Liver (tissue), 9 donors: Measurements from ENCODE around the gene DOCK2. TPM values are rescaled to one million over a fixed set of nuclear protein-coding genes. Genes with fewer than 3 reads are reported as not detected.

Experiments
- DNase-seq: peaks from one replicate; pipeline ENCODE4 v3.0.0-alpha.2; 2017; ENCODE audit warnings: low spot score
- H3K27ac ChIP-seq, 2 donors: one replicate each; pipeline ENCODE4 v1.7.0; 2013; ENCODE audit warnings: inconsistent platforms in 2 of 2, low read length in 2 of 2, control low read depth in 1 of 2, low read depth in 1 of 2, mild to moderate bottlenecking in 1 of 2
- H3K27me3 ChIP-seq, 4 donors: one replicate each; pipeline versions ENCODE4 v1.6.1 to v1.7.0; 2013; ENCODE audit warnings: low read length in 3 of 4, inconsistent platforms in 1 of 4, mild to moderate bottlenecking in 1 of 4, moderate library complexity in 1 of 4; ENCODE audit not compliant: control insufficient read depth in 4 of 4, insufficient read depth in 4 of 4
- H3K36me3 ChIP-seq, 4 donors: one replicate each; pipeline versions ENCODE4 v1.6.1 to v1.7.0; 2013; ENCODE audit warnings: low read length in 3 of 4, mild to moderate bottlenecking in 3 of 4, low read depth in 1 of 4, moderate library complexity in 1 of 4; ENCODE audit not compliant: control insufficient read depth in 4 of 4, insufficient read depth in 3 of 4
- H3K4me1 ChIP-seq, 4 donors: one replicate each; pipeline versions ENCODE4 v1.6.1 to v1.7.0; 2013; ENCODE audit warnings: low read length in 3 of 4, mild to moderate bottlenecking in 3 of 4, moderate library complexity in 1 of 4; ENCODE audit not compliant: control insufficient read depth in 4 of 4, insufficient read depth in 4 of 4
- H3K4me3 ChIP-seq, 3 donors: one replicate each; pipeline versions ENCODE4 v1.6.1 to v1.7.0; 2013; ENCODE audit warnings: low read length in 3 of 3, control low read depth in 1 of 3, low read depth in 1 of 3, mild to moderate bottlenecking in 1 of 3
- H3K9ac ChIP-seq, 2 donors: one replicate each; pipeline ENCODE4 v1.7.0; 2013; ENCODE audit warnings: low read length in 2 of 2, mild to moderate bottlenecking in 2 of 2, moderate library complexity in 2 of 2, control low read depth in 1 of 2, low read depth in 1 of 2
- H3K9me3 ChIP-seq, 4 donors: one replicate each; pipeline versions ENCODE4 v1.6.1 to v1.7.0; 2013; ENCODE audit warnings: low read length in 3 of 4; ENCODE audit not compliant: control insufficient read depth in 4 of 4
- EGR1 ChIP-seq, 2 donors: IDR thresholded peaks; 2 replicates each; pipeline ENCODE4 v1.6.1; 2016 to 2018; ENCODE audit warnings: antibody characterized with exemption in 2 of 2, low read depth in 2 of 2
- FOXA1 ChIP-seq: IDR thresholded peaks from 2 replicates; pipeline ENCODE4 v1.6.1; 2016; ENCODE audit warnings: antibody characterized with exemption
- GABPA ChIP-seq, 2 donors: IDR thresholded peaks in 1 of 2; conservative IDR thresholded peaks in 1 of 2; 2 replicates each; pipeline ENCODE4 v1.6.1; 2016; ENCODE audit warnings: antibody characterized with exemption in 2 of 2, mild to moderate bottlenecking in 1 of 2, moderate library complexity in 1 of 2
- HNF4A ChIP-seq, 2 donors: conservative IDR thresholded peaks; 2 replicates each; pipeline ENCODE4 v1.6.1; 2016; ENCODE audit warnings: antibody characterized with exemption in 2 of 2, mild to moderate bottlenecking in 2 of 2
- HNF4G ChIP-seq: IDR thresholded peaks from 2 replicates; pipeline ENCODE4 v1.6.1; 2016; ENCODE audit warnings: antibody characterized with exemption
- JUND ChIP-seq, 2 donors: IDR thresholded peaks; 2 replicates each; pipeline ENCODE4 v1.6.1; 2016; ENCODE audit warnings: antibody characterized with exemption in 2 of 2
- NR2F2 ChIP-seq: IDR thresholded peaks from 2 replicates; pipeline ENCODE4 v1.6.1; 2016; ENCODE audit warnings: antibody characterized with exemption
- RAD21 ChIP-seq, 2 donors: IDR thresholded peaks; 2 replicates each; pipeline ENCODE4 v1.6.1; 2016; ENCODE audit warnings: antibody characterized with exemption in 2 of 2, mild to moderate bottlenecking in 2 of 2
- RXRA ChIP-seq, 2 donors: IDR thresholded peaks; 2 replicates each; pipeline ENCODE4 v1.6.1; 2017 to 2018; ENCODE audit warnings: antibody characterized with exemption in 2 of 2, mild to moderate bottlenecking in 1 of 2
- TAF1 ChIP-seq: conservative IDR thresholded peaks from 2 replicates; pipeline ENCODE4 v1.6.1; 2016; ENCODE audit warnings: antibody characterized with exemption, mild to moderate bottlenecking
- YY1 ChIP-seq: IDR thresholded peaks from 2 replicates; pipeline ENCODE4 v1.6.1; 2016; ENCODE audit warnings: antibody characterized with exemption, mild to moderate bottlenecking
- WGBS: extraction: QIAGEN DNeasy Blood & Tissue Kit; methylation state at CpG from one replicate; pipeline ENCODE4 v1.1.7; 2013; 5-methylcytosine and 5-hydroxymethylcytosine counted together
- polyA plus RNA-seq, 2 donors: library from polyadenylated mRNA; stranded (reverse) in 1 of 2; unstranded in 1 of 2; fragments of 200-250 nt in 1 of 2; fragments of >200 nt in 1 of 2; fragmentation: Nextera tagmentation in 1 of 2; extraction: Ambion mirVana in 1 of 2; gene quantifications; one replicate each; pipeline versions ENCODE4 v1.2.1 to v1.2.3, GENCODE V29; 2013 to 2015
- total RNA-seq, 2 donors: library from RNA; depleted of rRNA; stranded (reverse); fragments of >200 nt; gene quantifications; one replicate each; pipeline ENCODE4 v1.2.3, GENCODE V29; 2014
- TF ChIP-seq, protein P1 (sequence below): IDR thresholded peaks from 2 replicates; pipeline ENCODE4 v1.6.1; 2016; ENCODE audit warnings: antibody characterized with exemption
- TF ChIP-seq, protein P2 (sequence below): IDR thresholded peaks from 2 replicates; pipeline ENCODE4 v1.6.1; 2016; ENCODE audit warnings: antibody characterized with exemption
- TF ChIP-seq, protein P3 (sequence below): IDR thresholded peaks from 2 replicates; pipeline ENCODE4 v1.6.1; 2016; ENCODE audit warnings: antibody characterized with exemption
- TF ChIP-seq, protein P4 (sequence below): fragments of 150-350 bp; IDR thresholded peaks from 2 replicates; pipeline ENCODE4 v1.5.1; 2017; ENCODE audit warnings: improper control_type of control experiment, low read depth, low read length; ENCODE audit not compliant: missing input control
- donor health status: healthy.
- donor health status: healthy.
- donor health status: healthy.
- donor health status: healthy.
- donor health status: healthy.

The DOCK2 gene
- total and polyA plus RNA-seq, 4 donors = 2.3 to 26.6 (median 8.2) TPM

DNA sequence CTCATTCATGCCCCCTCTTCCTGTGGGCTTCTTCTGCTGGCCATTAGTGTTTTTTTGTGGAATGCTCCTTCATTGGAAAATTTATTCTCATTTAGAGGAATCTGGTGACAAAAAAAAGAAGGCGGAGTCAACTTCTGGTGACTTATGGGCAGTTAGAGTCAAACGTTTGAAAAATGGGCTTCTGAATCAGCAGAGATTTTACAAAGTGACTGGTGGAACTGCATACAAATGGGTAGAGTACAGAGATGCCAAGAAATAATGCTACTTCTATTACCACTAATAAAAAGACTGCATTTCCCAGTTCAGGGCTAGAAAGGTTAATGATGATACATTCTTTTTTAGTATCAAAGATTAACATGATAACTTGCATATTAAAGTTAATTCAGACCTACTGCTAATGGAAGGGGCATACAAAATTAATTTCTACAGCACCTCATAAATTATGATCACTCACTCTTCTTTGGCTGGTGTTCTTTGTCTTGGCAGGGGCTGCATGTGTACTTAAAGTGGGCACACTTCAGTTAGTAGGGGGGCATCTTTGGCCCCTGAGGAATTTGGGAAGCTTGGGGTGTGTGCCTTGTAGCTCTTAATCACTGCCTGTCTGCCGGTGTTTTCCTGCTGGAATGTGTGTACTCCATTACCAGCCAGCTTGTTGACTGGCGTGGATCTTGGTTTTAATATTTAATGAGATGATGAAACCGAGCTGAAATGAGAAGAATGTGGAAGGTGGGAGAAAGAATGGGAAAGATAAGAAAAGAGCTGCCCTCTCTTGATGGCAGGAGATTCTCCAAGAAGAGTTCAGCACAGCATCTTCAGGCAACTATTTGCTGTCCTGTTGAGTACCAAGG, 148.9 kb downstream of the DOCK2 start:
- no peak for DNase-seq
- WGBS = 56% methylated on average over 5 of the region's 5 CpGs
- H3K9me3 ChIP-seq = no peaks in the 10 kb centered on the region
- no peak overlapping the region for H3K27ac ChIP-seq
- H3K27me3 ChIP-seq = peaks cover 0 to 3% (median 0%) of the 10 kb centered on the region in 4 donors
- H3K4me1 ChIP-seq = no peaks in the 10 kb centered on the region
- no peaks in the 10 kb centered on the region for H3K36me3 ChIP-seq
- TF ChIP-seq, protein P1, sequence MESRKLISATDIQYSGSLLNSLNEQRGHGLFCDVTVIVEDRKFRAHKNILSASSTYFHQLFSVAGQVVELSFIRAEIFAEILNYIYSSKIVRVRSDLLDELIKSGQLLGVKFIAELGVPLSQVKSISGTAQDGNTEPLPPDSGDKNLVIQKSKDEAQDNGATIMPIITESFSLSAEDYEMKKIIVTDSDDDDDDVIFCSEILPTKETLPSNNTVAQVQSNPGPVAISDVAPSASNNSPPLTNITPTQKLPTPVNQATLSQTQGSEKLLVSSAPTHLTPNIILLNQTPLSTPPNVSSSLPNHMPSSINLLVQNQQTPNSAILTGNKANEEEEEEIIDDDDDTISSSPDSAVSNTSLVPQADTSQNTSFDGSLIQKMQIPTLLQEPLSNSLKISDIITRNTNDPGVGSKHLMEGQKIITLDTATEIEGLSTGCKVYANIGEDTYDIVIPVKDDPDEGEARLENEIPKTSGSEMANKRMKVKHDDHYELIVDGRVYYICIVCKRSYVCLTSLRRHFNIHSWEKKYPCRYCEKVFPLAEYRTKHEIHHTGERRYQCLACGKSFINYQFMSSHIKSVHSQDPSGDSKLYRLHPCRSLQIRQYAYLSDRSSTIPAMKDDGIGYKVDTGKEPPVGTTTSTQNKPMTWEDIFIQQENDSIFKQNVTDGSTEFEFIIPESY = no peak
- TF ChIP-seq HNF4A (conservative IDR thresholded peaks at IDR 0.05) = no peak
- TF ChIP-seq, protein P2, sequence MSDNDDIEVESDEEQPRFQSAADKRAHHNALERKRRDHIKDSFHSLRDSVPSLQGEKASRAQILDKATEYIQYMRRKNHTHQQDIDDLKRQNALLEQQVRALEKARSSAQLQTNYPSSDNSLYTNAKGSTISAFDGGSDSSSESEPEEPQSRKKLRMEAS = no peak
- TF ChIP-seq EGR1 (IDR thresholded peaks at IDR 0.05; ENCODE audit: low read depth in 2 of 2) = no peak
- TF ChIP-seq GABPA (IDR thresholded peaks at IDR 0.05 in 1 of 2, conservative IDR thresholded peaks at IDR 0.05 in 1 of 2) = no peak
- TF ChIP-seq TAF1 = no peak
- no peak for TF ChIP-seq JUND (IDR thresholded peaks at IDR 0.05)
- TF ChIP-seq NR2F2 = no peak
- no peak for TF ChIP-seq HNF4G
- TF ChIP-seq, protein P3, sequence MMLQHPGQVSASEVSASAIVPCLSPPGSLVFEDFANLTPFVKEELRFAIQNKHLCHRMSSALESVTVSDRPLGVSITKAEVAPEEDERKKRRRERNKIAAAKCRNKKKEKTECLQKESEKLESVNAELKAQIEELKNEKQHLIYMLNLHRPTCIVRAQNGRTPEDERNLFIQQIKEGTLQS = no peak
- TF ChIP-seq YY1 = no peak
- H3K4me3 ChIP-seq = no peak overlapping the region
- no peak overlapping the region for H3K9ac ChIP-seq

DNA sequence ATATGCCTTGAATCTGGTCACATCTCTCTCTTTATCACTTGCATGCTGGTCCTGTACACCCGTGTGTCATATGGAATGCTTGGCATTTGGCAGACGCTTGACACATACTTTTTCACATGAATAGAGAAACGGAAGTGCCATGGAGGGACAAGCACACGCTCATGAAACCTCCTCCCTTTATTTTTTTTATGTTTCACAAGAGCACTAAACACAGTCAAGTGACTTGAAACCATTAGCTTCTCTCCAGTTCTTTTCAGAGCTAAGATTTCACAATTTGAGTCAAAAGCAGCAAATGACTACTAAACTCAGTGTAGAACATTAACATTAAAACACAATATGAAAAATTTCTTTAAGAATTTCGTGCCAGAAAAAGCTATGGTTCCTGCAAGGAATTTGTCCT, 151.1 kb downstream of the DOCK2 start:
- H3K4me3 ChIP-seq = no peak overlapping the region
- TF ChIP-seq EGR1 (IDR thresholded peaks at IDR 0.05; ENCODE audit: low read depth in 2 of 2) = no peak
- TF ChIP-seq RXRA (IDR thresholded peaks at IDR 0.05) = no peak
- no peak for TF ChIP-seq RAD21 (IDR thresholded peaks at IDR 0.05)
- TF ChIP-seq JUND (IDR thresholded peaks at IDR 0.05) = no peak
- TF ChIP-seq YY1 = no peak
- TF ChIP-seq GABPA (IDR thresholded peaks at IDR 0.05 in 1 of 2, conservative IDR thresholded peaks at IDR 0.05 in 1 of 2) = no peak
- no peak for TF ChIP-seq HNF4A (conservative IDR thresholded peaks at IDR 0.05)
- TF ChIP-seq, protein P4, sequence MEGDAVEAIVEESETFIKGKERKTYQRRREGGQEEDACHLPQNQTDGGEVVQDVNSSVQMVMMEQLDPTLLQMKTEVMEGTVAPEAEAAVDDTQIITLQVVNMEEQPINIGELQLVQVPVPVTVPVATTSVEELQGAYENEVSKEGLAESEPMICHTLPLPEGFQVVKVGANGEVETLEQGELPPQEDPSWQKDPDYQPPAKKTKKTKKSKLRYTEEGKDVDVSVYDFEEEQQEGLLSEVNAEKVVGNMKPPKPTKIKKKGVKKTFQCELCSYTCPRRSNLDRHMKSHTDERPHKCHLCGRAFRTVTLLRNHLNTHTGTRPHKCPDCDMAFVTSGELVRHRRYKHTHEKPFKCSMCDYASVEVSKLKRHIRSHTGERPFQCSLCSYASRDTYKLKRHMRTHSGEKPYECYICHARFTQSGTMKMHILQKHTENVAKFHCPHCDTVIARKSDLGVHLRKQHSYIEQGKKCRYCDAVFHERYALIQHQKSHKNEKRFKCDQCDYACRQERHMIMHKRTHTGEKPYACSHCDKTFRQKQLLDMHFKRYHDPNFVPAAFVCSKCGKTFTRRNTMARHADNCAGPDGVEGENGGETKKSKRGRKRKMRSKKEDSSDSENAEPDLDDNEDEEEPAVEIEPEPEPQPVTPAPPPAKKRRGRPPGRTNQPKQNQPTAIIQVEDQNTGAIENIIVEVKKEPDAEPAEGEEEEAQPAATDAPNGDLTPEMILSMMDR = no peak
- no peak for TF ChIP-seq NR2F2
- TF ChIP-seq HNF4G = no peak
- TF ChIP-seq FOXA1 = no peak
- TF ChIP-seq, protein P2 = no peak
- TF ChIP-seq, protein P1 = no peak
- no peak overlapping the region for H3K9ac ChIP-seq
- H3K9me3 ChIP-seq = no peaks in the 10 kb centered on the region
- H3K27ac ChIP-seq = no peak overlapping the region
- DNase-seq = no peak
- H3K4me1 ChIP-seq = no peaks in the 10 kb centered on the region
- peaks cover 0 to 3% (median 0%) of the 10 kb centered on the region in 4 donors for H3K27me3 ChIP-seq
- 64% methylated on average over 5 of the region's 5 CpGs for WGBS
- no peaks in the 10 kb centered on the region for H3K36me3 ChIP-seq
